ENCODE data around the gene NRG4. TPM values are rescaled to one million over a fixed set of nuclear protein-coding genes. Genes with fewer than 3 reads are reported as not detected.
A peak's percentile ranks its signal among the peaks of the same experiment; 100 is the strongest.
"Not testable (repeated sequence)": the region's sequence is repeated elsewhere in the genome, so short reads cannot be mapped to it uniquely, and the experiment has no call there.

The NRG4 gene
- total RNA-seq, 1 donor: not detected

DNA sequence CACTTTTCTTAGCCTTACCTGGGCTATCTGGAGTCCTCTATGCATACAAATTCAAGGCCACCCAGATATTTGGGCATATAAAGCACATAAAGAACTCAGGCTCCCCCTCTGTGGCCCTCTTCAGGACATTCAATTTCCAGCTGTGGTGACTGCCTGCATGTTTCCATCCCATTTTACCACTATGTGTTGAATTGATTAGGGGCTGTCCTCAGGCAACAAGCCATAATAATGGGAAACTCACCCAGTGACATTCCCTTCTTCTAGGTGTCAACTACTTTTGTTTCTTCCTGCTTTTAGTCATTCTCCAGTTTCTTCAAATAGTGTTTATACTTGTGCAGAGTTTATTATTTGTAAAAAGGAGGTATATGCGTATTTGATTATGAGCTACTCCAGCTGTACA is 18.0 kb downstream of the NRG4 start:
- H3K4me3 ChIP-seq (ENCODE audit: low read depth, low read length): no peak overlapping the region
- DNase-seq (ENCODE audit: low read depth): no peak
- TF ChIP-seq, protein P1, sequence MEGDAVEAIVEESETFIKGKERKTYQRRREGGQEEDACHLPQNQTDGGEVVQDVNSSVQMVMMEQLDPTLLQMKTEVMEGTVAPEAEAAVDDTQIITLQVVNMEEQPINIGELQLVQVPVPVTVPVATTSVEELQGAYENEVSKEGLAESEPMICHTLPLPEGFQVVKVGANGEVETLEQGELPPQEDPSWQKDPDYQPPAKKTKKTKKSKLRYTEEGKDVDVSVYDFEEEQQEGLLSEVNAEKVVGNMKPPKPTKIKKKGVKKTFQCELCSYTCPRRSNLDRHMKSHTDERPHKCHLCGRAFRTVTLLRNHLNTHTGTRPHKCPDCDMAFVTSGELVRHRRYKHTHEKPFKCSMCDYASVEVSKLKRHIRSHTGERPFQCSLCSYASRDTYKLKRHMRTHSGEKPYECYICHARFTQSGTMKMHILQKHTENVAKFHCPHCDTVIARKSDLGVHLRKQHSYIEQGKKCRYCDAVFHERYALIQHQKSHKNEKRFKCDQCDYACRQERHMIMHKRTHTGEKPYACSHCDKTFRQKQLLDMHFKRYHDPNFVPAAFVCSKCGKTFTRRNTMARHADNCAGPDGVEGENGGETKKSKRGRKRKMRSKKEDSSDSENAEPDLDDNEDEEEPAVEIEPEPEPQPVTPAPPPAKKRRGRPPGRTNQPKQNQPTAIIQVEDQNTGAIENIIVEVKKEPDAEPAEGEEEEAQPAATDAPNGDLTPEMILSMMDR (IDR thresholded peaks at IDR 0.05; ENCODE audit: insufficient read depth, low read length): no peak

DNA sequence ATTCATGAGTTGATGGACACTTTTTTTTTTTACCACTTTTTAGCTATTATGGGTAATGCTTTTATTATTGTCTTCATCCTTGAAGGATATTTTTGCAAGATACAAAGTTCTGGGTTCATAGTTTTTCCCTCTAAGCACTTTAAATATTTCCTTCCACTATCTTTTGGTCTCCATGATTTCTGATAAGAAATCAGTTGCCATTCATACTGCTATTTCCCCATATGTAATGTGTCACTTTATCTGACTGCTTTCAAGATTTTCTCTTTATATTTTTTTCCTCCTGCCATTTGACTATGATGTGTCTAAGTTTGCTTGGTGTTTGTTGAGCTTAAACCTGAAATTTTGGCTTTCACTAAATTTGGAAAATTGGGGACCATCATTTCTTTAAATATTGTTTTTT is 19.3 kb downstream of the NRG4 start:
- no peak for DNase-seq (ENCODE audit: low read depth)
- TF ChIP-seq, protein P1 (IDR thresholded peaks at IDR 0.05; ENCODE audit: insufficient read depth, low read length): no peak
- no peak overlapping the region for H3K4me3 ChIP-seq (ENCODE audit: low read depth, low read length)

DNA sequence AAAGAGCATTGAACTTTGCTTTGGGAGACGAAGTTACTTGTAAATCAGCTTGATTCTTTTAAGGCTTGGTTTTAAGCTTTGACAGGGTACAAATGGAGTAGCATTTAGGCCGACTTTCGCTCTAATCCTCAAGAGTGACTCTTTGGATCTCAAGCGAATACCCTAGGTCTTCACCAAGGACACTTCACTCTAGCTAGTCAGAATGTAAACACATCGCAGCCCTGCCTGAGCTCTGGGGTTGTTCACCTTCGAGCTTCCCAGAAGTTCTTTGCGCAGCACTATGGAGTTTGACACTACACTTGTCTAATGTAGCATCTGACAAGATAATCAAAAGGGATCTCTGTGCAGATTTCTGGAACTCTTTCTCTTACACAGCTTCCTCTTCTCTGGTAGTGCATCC is 22.3 kb downstream of the NRG4 start:
- TF ChIP-seq, protein P1 (IDR thresholded peaks at IDR 0.05; ENCODE audit: insufficient read depth, low read length): no peak
- H3K4me3 ChIP-seq (ENCODE audit: low read depth, low read length): no peak overlapping the region
- DNase-seq (ENCODE audit: low read depth): no peak

DNA sequence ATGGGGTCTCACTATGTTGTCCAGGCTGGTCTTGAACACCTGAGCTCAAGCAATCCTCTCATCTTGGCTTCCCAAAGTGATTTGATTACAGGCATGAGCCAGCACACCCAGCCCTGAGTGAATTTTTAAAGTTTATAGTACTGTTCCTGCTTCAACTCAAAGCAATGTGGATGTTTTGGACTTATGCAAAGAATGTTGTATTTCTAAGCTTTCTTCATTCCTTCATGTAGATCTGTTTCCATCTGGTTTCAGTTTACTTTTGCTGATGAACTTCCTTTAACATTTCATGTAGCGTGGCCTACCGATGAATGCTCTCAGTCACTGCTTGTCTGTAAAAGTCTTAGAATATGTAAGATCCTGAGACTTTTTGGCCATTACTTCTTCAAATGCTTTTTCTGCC is 23.2 kb downstream of the NRG4 start:
- peak; percentile 14 for DNase-seq (ENCODE audit: low read depth)
- H3K4me3 ChIP-seq (ENCODE audit: low read depth, low read length): no peak overlapping the region
- TF ChIP-seq, protein P1 (IDR thresholded peaks at IDR 0.05; ENCODE audit: insufficient read depth, low read length): no peak

DNA sequence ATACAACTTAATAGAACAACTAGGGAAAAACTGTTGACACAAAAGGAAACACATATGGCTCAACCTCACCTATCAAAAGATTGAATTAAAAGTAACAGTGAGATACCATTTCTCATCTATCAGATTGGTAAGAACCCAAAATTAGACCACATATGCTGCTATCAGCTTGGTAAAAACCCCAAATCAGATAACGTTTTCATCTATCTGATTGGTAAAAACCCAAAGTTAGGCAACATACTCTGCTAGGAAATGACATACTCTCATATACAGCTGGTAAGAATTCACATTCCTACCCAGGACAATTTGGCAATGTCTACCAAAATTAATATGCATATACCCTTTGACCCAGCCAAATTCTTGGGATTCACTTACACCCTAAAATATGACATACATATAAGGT is 26.3 kb downstream of the NRG4 start:
- TF ChIP-seq, protein P1 (IDR thresholded peaks at IDR 0.05; ENCODE audit: insufficient read depth, low read length): no peak
- peak; percentile 11 for DNase-seq (ENCODE audit: low read depth)
- no peak overlapping the region for H3K4me3 ChIP-seq (ENCODE audit: low read depth, low read length)

DNA sequence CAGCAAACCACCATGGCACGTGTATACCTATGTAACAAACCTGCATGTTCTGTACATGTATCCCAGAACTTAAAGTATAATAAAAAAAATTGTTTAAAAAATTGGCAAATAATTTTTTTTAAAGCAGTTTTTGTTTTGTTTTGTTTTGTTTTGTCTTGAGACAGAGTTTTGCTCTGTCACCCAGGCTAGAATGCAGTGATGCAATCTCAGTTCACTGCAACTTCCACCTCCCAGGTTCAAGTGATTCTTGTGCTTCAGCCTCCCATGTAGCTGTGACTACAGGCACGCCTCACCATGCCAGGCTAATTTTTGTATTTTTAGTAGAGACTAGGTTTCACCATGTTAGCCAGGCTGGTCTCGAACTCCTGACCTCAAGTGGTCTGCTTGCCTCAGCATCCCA is 27.5 kb downstream of the NRG4 start:
- not testable (repeated sequence) for DNase-seq (ENCODE audit: low read depth)

DNA sequence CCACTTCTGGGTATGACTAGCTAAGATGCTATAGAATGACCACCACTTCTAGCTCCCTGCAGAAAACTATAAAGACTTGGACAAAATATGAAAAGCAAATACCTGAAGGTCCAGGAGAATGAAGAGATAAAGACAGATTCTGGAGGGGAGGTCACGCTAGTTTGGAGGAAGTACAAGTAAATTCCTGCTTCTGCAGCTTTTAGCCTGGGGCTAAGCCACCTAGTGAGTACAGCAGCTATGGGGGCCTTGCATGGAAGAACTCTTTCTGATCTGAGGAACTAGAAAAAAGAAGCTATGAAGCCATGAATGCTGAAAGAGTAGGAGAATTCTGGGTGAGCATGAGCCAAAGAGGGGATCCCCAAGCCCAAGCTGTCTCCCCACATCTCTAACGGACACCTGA is 29.8 kb downstream of the NRG4 start:
- H3K4me3 ChIP-seq (ENCODE audit: low read depth, low read length): no peak overlapping the region
- DNase-seq (ENCODE audit: low read depth): no peak
- TF ChIP-seq, protein P1 (IDR thresholded peaks at IDR 0.05; ENCODE audit: insufficient read depth, low read length): no peak

More for the DNA sequence above, 27.5 kb downstream of the NRG4 start:
- H3K4me3 ChIP-seq (ENCODE audit: low read depth, low read length): not testable (repeated sequence)
